Parathyroid adenoma (tissue), 2 donors: Measurements from ENCODE around the gene C1orf174.

Source experiments
- H2AFZ ChIP-seq: fragments of 300-600 bp; sonication (generic); one replicate; pipeline ENCODE4 v1.7.0; 2017; ENCODE audit warnings: antibody characterized with exemption, mild to moderate bottlenecking
- H3K27ac ChIP-seq: fragments of 300-600 bp; sonication (generic); one replicate; pipeline ENCODE4 v1.7.0; 2017
- H3K27me3 ChIP-seq: fragments of 300-600 bp; sonication (generic); one replicate; pipeline ENCODE4 v1.7.0; 2017; ENCODE audit warnings: low read length; ENCODE audit not compliant: control insufficient read depth, insufficient read depth
- H3K36me3 ChIP-seq: fragments of 300-600 bp; sonication (generic); one replicate; pipeline ENCODE4 v1.7.0; 2017; ENCODE audit warnings: low read length; ENCODE audit not compliant: control insufficient read depth, insufficient read depth
- H3K4me1 ChIP-seq: fragments of 300-600 bp; sonication (generic); one replicate; pipeline ENCODE4 v1.7.0; 2017; ENCODE audit warnings: control low read depth
- H3K4me2 ChIP-seq: fragments of 300-600 bp; sonication (generic); one replicate; pipeline ENCODE4 v1.7.0; 2017; ENCODE audit warnings: low read length
- H3K4me3 ChIP-seq: fragments of 300-600 bp; sonication (generic); one replicate; pipeline ENCODE4 v1.7.0; 2017; ENCODE audit warnings: low read depth, low read length
- H3K79me2 ChIP-seq: fragments of 300-600 bp; sonication (generic); one replicate; pipeline ENCODE4 v1.7.0; 2017; ENCODE audit warnings: control low read depth
- H3K9ac ChIP-seq: fragments of 300-600 bp; sonication (generic); one replicate; pipeline ENCODE4 v1.7.0; 2017; ENCODE audit warnings: mild to moderate bottlenecking
- H3K9me3 ChIP-seq: fragments of 300-600 bp; sonication (generic); one replicate; pipeline ENCODE4 v1.7.0; 2017; ENCODE audit warnings: low read length; ENCODE audit not compliant: control insufficient read depth
- TF ChIP-seq, protein P1 (sequence below): fragments of 300-600 bp; sonication (generic); IDR thresholded peaks from one replicate; pipeline ENCODE4 v1.7.0; 2017; ENCODE audit warnings: antibody characterized with exemption, mild to moderate bottlenecking
- donor health status: primary hyperparathyroidism.

C1orf174 gene

DNA sequence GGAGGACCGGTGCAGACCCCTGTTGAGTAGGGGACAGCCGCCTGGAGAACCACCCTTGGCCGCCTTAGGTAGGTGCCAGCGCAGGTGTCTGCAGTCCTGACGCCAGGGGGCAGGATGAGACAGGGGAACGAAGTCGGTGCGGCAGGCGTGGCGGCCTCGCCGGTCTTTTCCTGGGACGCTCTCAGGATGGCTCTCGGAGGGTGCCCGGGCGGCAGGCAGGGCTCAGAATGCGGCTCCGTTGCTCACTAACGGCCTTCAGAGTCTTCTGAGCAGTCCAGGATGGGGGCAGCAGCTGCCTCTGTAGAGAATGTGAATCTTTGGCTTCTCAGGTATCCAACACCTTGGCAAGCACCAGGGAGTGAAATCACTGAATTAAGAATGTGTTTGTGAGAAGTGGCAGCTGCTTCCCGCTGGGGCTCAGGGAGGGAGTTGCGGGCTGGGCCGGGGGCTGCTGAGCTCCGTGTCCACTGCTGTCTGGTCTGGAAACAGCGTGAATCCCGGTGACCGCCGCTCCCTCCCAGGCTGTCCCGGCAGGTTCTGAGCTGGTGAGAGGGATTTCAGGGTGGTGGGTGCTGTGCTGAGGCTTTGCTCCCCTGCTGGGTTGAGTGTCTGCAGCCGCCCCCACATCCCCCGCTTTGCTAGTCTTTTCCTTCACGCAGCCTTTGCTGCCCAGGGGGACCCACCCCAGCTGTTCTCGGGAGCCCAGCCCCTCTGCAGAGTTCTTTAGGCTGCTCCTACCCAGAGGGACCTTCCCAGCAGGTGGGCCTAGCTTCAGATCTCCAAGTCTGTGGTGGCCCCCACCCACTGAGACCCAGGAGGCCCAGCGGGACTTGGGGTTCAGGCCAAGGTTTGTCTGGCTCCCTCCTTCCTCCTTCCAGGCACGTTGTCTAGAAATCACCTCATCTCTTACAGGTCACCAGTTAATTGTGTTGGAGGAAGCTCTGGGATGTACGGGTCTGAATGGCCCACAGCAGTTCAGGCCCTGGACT, 11.1 kb upstream of the C1orf174 start:
- H3K27me3 ChIP-seq = no peaks in the 10 kb centered on the region
- no peaks in the 10 kb centered on the region for H3K36me3 ChIP-seq
- TF ChIP-seq, protein P1, sequence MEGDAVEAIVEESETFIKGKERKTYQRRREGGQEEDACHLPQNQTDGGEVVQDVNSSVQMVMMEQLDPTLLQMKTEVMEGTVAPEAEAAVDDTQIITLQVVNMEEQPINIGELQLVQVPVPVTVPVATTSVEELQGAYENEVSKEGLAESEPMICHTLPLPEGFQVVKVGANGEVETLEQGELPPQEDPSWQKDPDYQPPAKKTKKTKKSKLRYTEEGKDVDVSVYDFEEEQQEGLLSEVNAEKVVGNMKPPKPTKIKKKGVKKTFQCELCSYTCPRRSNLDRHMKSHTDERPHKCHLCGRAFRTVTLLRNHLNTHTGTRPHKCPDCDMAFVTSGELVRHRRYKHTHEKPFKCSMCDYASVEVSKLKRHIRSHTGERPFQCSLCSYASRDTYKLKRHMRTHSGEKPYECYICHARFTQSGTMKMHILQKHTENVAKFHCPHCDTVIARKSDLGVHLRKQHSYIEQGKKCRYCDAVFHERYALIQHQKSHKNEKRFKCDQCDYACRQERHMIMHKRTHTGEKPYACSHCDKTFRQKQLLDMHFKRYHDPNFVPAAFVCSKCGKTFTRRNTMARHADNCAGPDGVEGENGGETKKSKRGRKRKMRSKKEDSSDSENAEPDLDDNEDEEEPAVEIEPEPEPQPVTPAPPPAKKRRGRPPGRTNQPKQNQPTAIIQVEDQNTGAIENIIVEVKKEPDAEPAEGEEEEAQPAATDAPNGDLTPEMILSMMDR = peak; percentile 60
- H2AFZ ChIP-seq = peak overlapping the region; percentile 50
- H3K4me3 ChIP-seq = no peak overlapping the region
- peak overlapping the region; percentile 60 for H3K4me2 ChIP-seq
- no peaks in the 10 kb centered on the region for H3K9me3 ChIP-seq
- H3K79me2 ChIP-seq = no peaks in the 10 kb centered on the region
- no peak overlapping the region for H3K9ac ChIP-seq
- H3K4me1 ChIP-seq = no peaks in the 10 kb centered on the region
- no peak overlapping the region for H3K27ac ChIP-seq

DNA sequence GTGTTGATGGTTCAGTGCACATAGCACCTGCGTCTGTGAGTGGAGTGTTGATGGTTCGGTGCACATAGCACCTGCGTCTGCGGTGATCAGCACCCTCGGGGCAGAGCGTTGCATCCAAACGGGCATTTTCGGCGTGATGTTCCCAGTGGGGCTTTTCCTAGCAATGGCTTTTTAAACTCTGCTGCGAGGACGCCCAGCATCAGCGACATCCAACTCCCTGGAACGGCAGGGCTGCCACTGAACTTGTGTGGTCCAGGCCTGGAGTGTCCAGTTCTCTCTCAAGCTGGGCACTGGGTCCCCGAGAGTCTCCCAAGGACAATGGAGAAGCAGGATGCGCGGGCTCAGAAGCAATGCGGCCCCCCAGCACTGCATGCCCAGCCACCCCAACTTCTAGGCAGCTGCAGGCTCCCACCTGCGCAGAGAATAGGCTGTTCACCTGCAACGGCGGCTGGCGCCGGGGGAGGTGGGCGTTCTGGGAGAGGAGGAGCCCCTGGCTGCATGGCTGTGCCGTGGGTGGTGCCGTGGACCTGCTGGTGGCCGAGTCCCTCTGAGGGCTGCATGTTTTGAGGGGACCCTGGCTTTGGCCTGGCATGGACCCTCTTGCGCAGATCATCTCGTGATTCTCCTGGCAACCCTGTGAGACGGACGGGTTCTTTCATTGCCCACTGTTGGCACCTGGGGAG, 10.1 kb upstream of the C1orf174 start:
- Histone ChIP-seq H3K4me1 (no peaks in the 10 kb centered on the region), H3K4me2 (no peak overlapping the region), H3K79me2 (no peaks in the 10 kb centered on the region), H3K4me3 (no peak overlapping the region), H3K9ac (no peak overlapping the region), H3K27me3 (no peaks in the 10 kb centered on the region), H3K36me3 (no peaks in the 10 kb centered on the region), H2AFZ (no peak overlapping the region), H3K27ac (no peak overlapping the region), H3K9me3 (no peaks in the 10 kb centered on the region)
- TF ChIP-seq, protein P1 = no peak

DNA sequence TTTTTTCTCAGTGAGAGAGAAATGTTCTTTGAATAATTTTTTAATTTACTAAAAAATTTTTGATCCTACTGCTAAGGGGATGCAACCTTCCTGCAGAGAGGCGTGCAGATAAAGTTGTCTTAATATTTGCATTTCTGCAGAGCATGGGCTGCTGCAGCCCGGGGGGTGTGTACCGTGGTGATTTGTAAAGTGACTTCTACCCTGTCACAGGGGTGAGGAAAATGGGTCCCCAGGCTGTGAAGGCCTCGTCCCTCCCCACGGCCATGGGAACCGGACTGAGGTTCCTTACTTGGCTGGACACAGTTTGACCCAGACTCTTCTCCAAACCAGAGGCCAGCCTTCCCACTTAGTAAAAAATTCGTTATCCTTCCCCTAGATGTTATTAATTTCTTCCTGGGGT, 9.5 kb upstream of the C1orf174 start:
- Histone ChIP-seq H3K27ac (no peak overlapping the region), H3K4me3 (no peak overlapping the region), H3K27me3 (no peaks in the 10 kb centered on the region), H3K9me3 (no peaks in the 10 kb centered on the region), H3K79me2 (no peaks in the 10 kb centered on the region), H3K9ac (no peak overlapping the region), H3K36me3 (no peaks in the 10 kb centered on the region), H3K4me1 (no peaks in the 10 kb centered on the region), H3K4me2 (no peak overlapping the region), H2AFZ (no peak overlapping the region)
- TF ChIP-seq, protein P1 = no peak

DNA sequence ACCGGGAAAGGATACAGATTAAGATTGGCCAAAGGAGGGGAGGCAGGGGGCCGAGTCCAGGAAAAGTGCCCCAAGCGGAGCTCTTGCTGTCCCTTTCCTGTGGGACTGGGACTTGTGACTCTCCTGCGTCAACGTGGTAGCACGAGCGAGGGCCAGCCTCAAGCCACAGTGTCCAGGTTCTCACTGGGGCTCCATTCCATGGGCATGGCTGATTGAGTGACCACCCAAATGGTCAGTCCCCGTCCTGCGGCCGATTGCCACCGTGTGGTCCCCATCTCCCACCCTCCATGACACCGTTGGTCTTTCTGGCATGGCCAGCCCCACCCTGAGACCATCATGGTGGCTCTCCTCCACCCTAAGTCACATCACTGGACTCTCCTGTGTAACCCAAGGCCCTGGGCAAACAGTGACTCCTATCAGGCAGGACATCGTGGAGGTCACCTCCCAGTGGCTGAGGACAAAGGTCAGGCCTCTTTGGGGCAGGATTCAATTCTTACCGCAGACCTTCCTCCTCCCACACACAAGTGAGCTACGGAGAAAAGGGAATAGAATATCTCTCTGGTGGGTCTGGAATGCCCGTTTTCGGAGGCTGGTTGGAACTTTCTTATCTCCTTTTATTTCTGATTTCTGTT, 8.9 kb upstream of the C1orf174 start:
- TF ChIP-seq, protein P1 = no peak

More for the DNA sequence above, 8.9 kb upstream of the C1orf174 start:
- H3K27me3 ChIP-seq = no peaks in the 10 kb centered on the region
- no peaks in the 10 kb centered on the region for H3K4me1 ChIP-seq
- H3K4me3 ChIP-seq = no peak overlapping the region
- H3K36me3 ChIP-seq = no peaks in the 10 kb centered on the region
- no peaks in the 10 kb centered on the region for H3K79me2 ChIP-seq
- H3K9ac ChIP-seq = no peak overlapping the region
- no peak overlapping the region for H2AFZ ChIP-seq
- no peaks in the 10 kb centered on the region for H3K9me3 ChIP-seq
- no peak overlapping the region for H3K4me2 ChIP-seq
- no peak overlapping the region for H3K27ac ChIP-seq
